HepG2 (cell line): ENCODE data around the gene BCL2A1. TPM values are rescaled to one million over a fixed set of nuclear protein-coding genes. Genes with fewer than 3 reads are reported as not detected.

ENCODE experiments used
- AKAP8 ChIP-seq: sonication (generic); formaldehyde crosslinking; IDR thresholded peaks from 2 replicates; pipeline ENCODE4 v1.5.1; 2020; ENCODE audit warnings: mild to moderate bottlenecking, missing genetic modification reagents
- BORCS8-MEF2B ChIP-seq: sonication (generic); formaldehyde crosslinking; IDR thresholded peaks from 2 replicates; pipeline ENCODE4 v1.8.0; 2022; ENCODE audit warnings: mild to moderate bottlenecking, missing genetic modification reagents
- CC2D1A ChIP-seq: sonication (generic); formaldehyde crosslinking; IDR thresholded peaks from 2 replicates; pipeline ENCODE4 v1.8.1; 2023; ENCODE audit warnings: mild to moderate bottlenecking, missing genetic modification reagents
- FOXJ3 ChIP-seq: sonication (generic); formaldehyde crosslinking; IDR thresholded peaks from 2 replicates; pipeline ENCODE4 v1.4.0; 2020; ENCODE audit warnings: missing genetic modification reagents, mild to moderate bottlenecking, borderline replicate concordance
- GTF2F1 ChIP-seq: fragments of 150-350 bp; IDR thresholded peaks from 2 replicates; pipeline ENCODE4 v1.6.1; 2014; ENCODE audit warnings: low read length
- HDAC1 ChIP-seq: sonication (generic); formaldehyde crosslinking; IDR thresholded peaks from 2 replicates; pipeline ENCODE4 v1.5.1; 2020; ENCODE audit warnings: mild to moderate bottlenecking, missing genetic modification reagents
- HIVEP1 ChIP-seq: sonication (generic); formaldehyde crosslinking; IDR thresholded peaks from 2 replicates; pipeline ENCODE4 v1.4.0; 2020; ENCODE audit warnings: mild to moderate bottlenecking, missing genetic modification reagents
- KLF13 ChIP-seq: sonication (generic); formaldehyde crosslinking; IDR thresholded peaks from 2 replicates; pipeline ENCODE4 v1.4.0; 2020; ENCODE audit warnings: mild to moderate bottlenecking, missing genetic modification reagents
- KLF9 ChIP-seq: IDR thresholded peaks from 2 replicates; pipeline ENCODE4 v1.6.1; 2016; ENCODE audit warnings: low read depth
- TEAD2 ChIP-seq: sonication (generic); formaldehyde crosslinking; IDR thresholded peaks from 2 replicates; pipeline ENCODE4 v1.9.0; 2021; ENCODE audit warnings: missing genetic modification reagents
- ZFP36L1 ChIP-seq: sonication (generic); formaldehyde crosslinking; IDR thresholded peaks from 2 replicates; pipeline ENCODE4 v1.8.0; 2022; ENCODE audit warnings: mild to moderate bottlenecking, missing genetic modification reagents, moderate library complexity
- ZFP82 ChIP-seq: sonication (generic); formaldehyde crosslinking; IDR thresholded peaks from 2 replicates; pipeline ENCODE4 v1.5.1; 2020; ENCODE audit warnings: mild to moderate bottlenecking, missing genetic modification reagents, borderline replicate concordance
- ZIK1 ChIP-seq: sonication (generic); formaldehyde crosslinking; IDR thresholded peaks from 2 replicates; pipeline ENCODE4 v1.5.0; 2020; ENCODE audit warnings: mild to moderate bottlenecking, low read depth, missing genetic modification reagents, borderline replicate concordance
- ZNF121 ChIP-seq: sonication (generic); formaldehyde crosslinking; IDR thresholded peaks from 2 replicates; pipeline ENCODE4 v1.5.0; 2020; ENCODE audit warnings: mild to moderate bottlenecking, missing genetic modification reagents
- ZNF260 ChIP-seq: sonication (generic); formaldehyde crosslinking; IDR thresholded peaks from 2 replicates; pipeline ENCODE4 v1.4.0; 2020; ENCODE audit warnings: missing genetic modification reagents, low read depth, mild to moderate bottlenecking, borderline replicate concordance
- ZNF607 ChIP-seq: sonication (generic); formaldehyde crosslinking; IDR thresholded peaks from 2 replicates; pipeline ENCODE4 v1.5.1; 2020; ENCODE audit warnings: missing genetic modification reagents, mild to moderate bottlenecking, borderline replicate concordance
- ZNF674 ChIP-seq: sonication (generic); formaldehyde crosslinking; IDR thresholded peaks from 2 replicates; pipeline ENCODE4 v1.5.0; 2020; ENCODE audit warnings: low read depth, mild to moderate bottlenecking, missing genetic modification reagents
- polyA plus RNA-seq, 8 experiments: library from polyadenylated mRNA; depleted of rRNA in 3 of 8; stranded (reverse) in 7 of 8; unstranded in 1 of 8; fragments of >200 nt; fragmentation: Illumina TruSeq in 4 of 8; extraction: Trizol in 4 of 8; gene quantifications; 2 replicates each; pipeline versions ENCODE4 v1.2.1 to v1.2.3, GENCODE V29; 2011 to 2016; ENCODE audit warnings: low read depth in 4 of 8, missing spikeins in 1 of 8, mixed read lengths in 1 of 8; ENCODE audit not compliant: insufficient read depth in 1 of 8
- total RNA-seq, 5 experiments: library from RNA; depleted of rRNA; stranded (reverse); fragments of >200 nt; fragmentation: Illumina TruSeq; extraction: Trizol; gene quantifications; 2 replicates each; pipeline ENCODE4 v1.2.3, GENCODE V29; 2016; ENCODE audit warnings: low read depth in 1 of 5
- TF ChIP-seq, protein P1 (sequence below): sonication (generic); formaldehyde crosslinking; IDR thresholded peaks from 2 replicates; pipeline ENCODE4 v1.5.1; 2020; ENCODE audit warnings: missing genetic modification reagents, mild to moderate bottlenecking, borderline replicate concordance
- TF ChIP-seq, protein P2 (sequence below): sonication (generic); formaldehyde crosslinking; IDR thresholded peaks from 2 replicates; pipeline ENCODE4 v1.5.1; 2020; ENCODE audit warnings: missing genetic modification reagents, mild to moderate bottlenecking, borderline replicate concordance
- TF ChIP-seq, protein P3 (sequence below): sonication (generic); formaldehyde crosslinking; IDR thresholded peaks from 2 replicates; pipeline ENCODE4 v1.4.0; 2020; ENCODE audit warnings: missing genetic modification reagents
- TF ChIP-seq, protein P4 (sequence below): sonication (generic); formaldehyde crosslinking; IDR thresholded peaks from 2 replicates; pipeline ENCODE4 v1.5.0; 2020; ENCODE audit warnings: mild to moderate bottlenecking, low read depth, missing genetic modification reagents, borderline replicate concordance
- TF ChIP-seq, protein P5 (sequence below): sonication (generic); formaldehyde crosslinking; IDR thresholded peaks from 2 replicates; pipeline ENCODE4 v1.8.0; 2022; ENCODE audit warnings: missing genetic modification reagents, mild to moderate bottlenecking, moderate library complexity, borderline replicate concordance

The BCL2A1 gene
- total and polyA plus RNA-seq, 2 of the 13 experiments (the other 11 are each of a cell fraction or from before 2014, with no cell fraction given): 0.08 to 0.31 TPM

DNA sequence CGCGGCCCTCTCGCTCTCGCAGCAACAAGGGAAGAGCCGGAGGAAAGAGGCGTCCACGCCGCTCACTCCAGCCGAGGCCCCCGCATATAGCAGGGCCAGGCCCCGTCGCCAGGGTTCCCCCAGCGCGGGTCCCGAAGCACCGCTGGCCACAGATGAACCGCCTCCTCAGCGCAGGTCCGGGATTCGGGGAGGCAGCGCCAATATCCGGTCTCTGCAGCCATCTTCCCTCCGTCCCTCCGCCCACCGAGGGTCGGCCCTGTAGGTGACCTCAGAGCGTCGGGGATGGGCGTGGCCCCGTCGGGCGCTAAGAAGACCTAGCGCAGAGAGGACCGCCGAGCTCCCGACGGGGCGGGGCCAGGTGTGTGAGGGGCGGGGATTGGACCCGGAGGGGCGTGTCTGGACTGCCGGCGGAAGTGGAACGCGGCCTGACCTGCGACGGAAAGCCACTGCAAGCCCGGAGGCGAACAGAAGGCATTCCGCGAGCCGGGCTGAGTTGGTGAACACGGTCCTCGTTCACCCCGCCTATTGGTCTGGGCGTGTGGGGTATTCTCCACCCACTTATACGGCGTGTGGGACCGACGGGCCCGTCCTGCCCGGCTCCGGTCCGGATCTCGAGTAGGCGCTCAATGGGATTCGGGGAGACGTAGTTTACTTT, 47.4 kb downstream of the BCL2A1 start (continued):
- TF ChIP-seq, protein P1, sequence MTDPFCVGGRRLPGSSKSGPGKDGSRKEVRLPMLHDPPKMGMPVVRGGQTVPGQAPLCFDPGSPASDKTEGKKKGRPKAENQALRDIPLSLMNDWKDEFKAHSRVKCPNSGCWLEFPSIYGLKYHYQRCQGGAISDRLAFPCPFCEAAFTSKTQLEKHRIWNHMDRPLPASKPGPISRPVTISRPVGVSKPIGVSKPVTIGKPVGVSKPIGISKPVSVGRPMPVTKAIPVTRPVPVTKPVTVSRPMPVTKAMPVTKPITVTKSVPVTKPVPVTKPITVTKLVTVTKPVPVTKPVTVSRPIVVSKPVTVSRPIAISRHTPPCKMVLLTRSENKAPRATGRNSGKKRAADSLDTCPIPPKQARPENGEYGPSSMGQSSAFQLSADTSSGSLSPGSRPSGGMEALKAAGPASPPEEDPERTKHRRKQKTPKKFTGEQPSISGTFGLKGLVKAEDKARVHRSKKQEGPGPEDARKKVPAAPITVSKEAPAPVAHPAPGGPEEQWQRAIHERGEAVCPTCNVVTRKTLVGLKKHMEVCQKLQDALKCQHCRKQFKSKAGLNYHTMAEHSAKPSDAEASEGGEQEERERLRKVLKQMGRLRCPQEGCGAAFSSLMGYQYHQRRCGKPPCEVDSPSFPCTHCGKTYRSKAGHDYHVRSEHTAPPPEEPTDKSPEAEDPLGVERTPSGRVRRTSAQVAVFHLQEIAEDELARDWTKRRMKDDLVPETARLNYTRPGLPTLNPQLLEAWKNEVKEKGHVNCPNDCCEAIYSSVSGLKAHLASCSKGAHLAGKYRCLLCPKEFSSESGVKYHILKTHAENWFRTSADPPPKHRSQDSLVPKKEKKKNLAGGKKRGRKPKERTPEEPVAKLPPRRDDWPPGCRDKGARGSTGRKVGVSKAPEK (CRISPR knock-in tag): no peak
- TF ChIP-seq ZNF674 (CRISPR knock-in tag): no peak; the same call in 1 of the 2 replicates
- TF ChIP-seq, protein P2, sequence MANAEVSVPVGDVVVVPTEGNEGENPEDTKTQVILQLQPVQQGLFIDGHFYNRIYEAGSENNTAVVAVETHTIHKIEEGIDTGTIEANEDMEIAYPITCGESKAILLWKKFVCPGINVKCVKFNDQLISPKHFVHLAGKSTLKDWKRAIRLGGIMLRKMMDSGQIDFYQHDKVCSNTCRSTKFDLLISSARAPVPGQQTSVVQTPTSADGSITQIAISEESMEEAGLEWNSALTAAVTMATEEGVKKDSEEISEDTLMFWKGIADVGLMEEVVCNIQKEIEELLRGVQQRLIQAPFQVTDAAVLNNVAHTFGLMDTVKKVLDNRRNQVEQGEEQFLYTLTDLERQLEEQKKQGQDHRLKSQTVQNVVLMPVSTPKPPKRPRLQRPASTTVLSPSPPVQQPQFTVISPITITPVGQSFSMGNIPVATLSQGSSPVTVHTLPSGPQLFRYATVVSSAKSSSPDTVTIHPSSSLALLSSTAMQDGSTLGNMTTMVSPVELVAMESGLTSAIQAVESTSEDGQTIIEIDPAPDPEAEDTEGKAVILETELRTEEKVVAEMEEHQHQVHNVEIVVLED (CRISPR knock-in tag): peak; percentile 88
- TF ChIP-seq, protein P3, sequence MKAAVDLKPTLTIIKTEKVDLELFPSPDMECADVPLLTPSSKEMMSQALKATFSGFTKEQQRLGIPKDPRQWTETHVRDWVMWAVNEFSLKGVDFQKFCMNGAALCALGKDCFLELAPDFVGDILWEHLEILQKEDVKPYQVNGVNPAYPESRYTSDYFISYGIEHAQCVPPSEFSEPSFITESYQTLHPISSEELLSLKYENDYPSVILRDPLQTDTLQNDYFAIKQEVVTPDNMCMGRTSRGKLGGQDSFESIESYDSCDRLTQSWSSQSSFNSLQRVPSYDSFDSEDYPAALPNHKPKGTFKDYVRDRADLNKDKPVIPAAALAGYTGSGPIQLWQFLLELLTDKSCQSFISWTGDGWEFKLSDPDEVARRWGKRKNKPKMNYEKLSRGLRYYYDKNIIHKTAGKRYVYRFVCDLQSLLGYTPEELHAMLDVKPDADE (CRISPR knock-in tag): no peak
- TF ChIP-seq AKAP8 (CRISPR knock-in tag): no peak
- no peak for TF ChIP-seq TEAD2 (CRISPR knock-in tag)
- TF ChIP-seq, protein P4, sequence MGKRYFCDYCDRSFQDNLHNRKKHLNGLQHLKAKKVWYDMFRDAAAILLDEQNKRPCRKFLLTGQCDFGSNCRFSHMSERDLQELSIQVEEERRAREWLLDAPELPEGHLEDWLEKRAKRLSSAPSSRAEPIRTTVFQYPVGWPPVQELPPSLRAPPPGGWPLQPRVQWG: no peak
- no peak for TF ChIP-seq FOXJ3
- TF ChIP-seq, protein P5, sequence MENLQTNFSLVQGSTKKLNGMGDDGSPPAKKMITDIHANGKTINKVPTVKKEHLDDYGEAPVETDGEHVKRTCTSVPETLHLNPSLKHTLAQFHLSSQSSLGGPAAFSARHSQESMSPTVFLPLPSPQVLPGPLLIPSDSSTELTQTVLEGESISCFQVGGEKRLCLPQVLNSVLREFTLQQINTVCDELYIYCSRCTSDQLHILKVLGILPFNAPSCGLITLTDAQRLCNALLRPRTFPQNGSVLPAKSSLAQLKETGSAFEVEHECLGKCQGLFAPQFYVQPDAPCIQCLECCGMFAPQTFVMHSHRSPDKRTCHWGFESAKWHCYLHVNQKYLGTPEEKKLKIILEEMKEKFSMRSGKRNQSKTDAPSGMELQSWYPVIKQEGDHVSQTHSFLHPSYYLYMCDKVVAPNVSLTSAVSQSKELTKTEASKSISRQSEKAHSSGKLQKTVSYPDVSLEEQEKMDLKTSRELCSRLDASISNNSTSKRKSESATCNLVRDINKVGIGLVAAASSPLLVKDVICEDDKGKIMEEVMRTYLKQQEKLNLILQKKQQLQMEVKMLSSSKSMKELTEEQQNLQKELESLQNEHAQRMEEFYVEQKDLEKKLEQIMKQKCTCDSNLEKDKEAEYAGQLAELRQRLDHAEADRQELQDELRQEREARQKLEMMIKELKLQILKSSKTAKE (CRISPR knock-in tag): peak; percentile 32; the same call in 1 of the 2 replicates
- TF ChIP-seq KLF13: no peak
- peak; percentile 75; the same call in 1 of the 2 replicates for TF ChIP-seq ZNF607 (CRISPR knock-in tag)
- no peak for TF ChIP-seq ZFP82 (CRISPR knock-in tag)
- peak; percentile 37; the same call in 1 of the 2 replicates for TF ChIP-seq BORCS8-MEF2B (CRISPR knock-in tag)
- no peak for TF ChIP-seq ZNF260 (CRISPR knock-in tag)
- TF ChIP-seq HIVEP1 (CRISPR knock-in tag): no peak
- TF ChIP-seq KLF9 (CRISPR knock-in tag): no peak; the same call in 1 of the 2 replicates
- TF ChIP-seq CC2D1A (CRISPR knock-in tag): no peak
- peak; percentile 69 for TF ChIP-seq HDAC1
- peak; percentile 72; the same call in 1 of the 2 replicates for TF ChIP-seq ZIK1 (CRISPR knock-in tag)
- TF ChIP-seq ZNF121 (CRISPR knock-in tag): peak; percentile 97
- peak; percentile 22 for TF ChIP-seq ZFP36L1 (CRISPR knock-in tag)
- TF ChIP-seq GTF2F1: no peak
